Stimulated activated CD4-positive, alpha-beta T cell treated with anti-CD3 and anti-CD28 coated beads, Interleukin-15, amount 100 ng/mL, for 24 hours (primary cell): ENCODE results near the gene GTF2H4.

Source experiments
- DNase-seq: peaks from one replicate; pipeline ENCODE4 v3.0.0-alpha.2; 2020

GTF2H4 gene

DNA sequence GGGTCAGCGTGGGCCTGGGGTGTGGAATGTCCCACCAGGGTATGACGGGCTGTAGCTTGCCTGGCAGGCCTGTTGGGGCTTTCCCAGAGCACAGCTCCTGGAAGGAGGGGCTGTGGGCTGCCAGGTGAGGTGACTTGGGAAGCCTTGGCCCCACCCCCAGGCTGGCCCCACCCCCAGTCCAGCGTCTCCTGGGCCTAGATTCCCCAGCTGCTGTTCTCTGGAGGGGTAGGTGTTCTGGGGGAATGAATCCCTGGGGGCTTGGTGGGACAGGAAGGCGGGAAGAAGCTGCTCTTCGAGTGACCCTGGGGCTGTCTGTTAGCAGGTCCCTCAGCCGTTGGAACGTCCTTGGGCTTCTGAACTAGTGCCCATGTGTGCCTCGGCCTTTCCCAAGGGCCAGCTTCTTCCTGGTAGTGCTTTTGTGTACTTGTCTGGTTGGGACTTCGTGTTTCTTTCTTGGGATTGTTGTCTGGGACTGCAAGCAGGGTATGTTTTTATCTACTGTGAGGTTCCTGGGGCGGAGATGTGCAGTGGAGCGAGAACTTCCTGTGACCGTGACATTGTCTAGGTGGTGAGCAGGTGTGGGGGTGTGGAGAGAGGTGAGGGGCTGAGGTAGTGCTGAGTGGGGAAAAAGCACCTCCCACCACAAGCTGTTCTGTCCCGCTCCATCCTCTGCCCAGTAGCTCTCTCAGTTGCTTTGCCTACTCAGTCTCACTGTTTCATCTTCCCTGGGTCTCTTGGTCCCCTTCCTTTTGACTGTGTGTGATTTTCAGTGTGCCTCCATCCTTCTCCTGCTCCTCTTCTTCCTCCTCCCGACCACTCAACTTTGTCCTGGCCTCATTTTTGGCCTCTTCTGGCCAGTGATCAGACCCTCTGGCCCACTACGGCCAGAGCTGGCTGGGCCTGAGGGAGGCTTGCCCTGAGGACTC lies 25.0 kb upstream of the GTF2H4 start:
- peak; percentile 40 for DNase-seq

GRCh38 chr6:30883685-30884520 lies 24.1 kb upstream of the GTF2H4 start, which contains the start of gene DDR1:
DDR1 (plus strand) TSS chr6:30884519; CDS start chr6:30888730, 4,211 bp downstream.
- DNase-seq = peak; percentile 72

DNA sequence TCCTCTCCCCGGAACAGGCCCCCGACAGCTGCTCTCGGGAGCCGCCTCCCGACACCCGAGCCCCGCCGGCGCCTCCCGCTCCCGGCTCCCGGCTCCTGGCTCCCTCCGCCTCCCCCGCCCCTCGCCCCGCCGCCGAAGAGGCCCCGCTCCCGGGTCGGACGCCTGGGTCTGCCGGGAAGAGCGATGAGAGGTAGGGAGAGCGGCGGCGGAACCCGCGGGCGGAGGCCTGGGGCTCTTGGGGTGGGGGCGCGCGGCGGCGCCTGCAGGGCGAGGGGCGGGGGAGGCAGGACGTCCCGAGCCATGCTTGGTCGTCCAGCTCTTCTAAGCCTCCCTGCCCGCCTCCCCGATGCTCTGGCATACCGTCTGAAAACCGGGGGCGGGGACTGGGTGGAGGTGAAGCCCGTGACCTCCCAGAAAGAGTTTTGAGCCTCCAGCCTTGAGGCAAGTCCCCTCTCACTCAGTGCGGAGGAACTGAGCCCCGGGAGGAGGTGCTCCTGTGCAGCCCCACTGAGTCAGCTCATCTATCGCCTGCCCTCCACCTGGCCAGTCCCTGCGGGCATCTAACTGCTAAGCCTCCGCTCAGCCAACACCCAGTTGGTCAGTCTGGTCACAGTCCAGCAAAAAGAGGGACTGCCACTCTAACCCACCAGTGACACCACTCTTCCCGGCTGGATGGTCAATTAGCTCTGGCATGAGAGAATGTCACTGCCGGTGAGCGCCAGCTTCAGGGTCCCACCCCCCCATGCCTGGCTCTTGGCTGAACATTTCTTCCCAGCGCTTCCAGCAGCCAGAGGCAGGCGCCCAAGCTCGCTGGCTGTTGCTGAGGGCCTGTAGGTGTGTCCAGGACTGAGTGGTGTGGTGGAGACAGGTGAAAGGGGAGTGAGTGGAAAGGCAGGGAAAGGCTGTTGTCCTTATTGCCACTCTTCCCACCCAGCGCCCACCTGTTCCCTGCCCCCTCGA lies 23.2 kb upstream of the GTF2H4 start:
- DNase-seq = peak; percentile 70

- no peak for DNase-seq
These were observed 22.5 kb upstream of the GTF2H4 start for GRCh38 chr6:30885481-30885998.

- peak; percentile 46 for DNase-seq
These were observed 21.8 kb upstream of the GTF2H4 start for GRCh38 chr6:30885999-30886896.

- no peak for DNase-seq
These were observed 21.1 kb upstream of the GTF2H4 start for GRCh38 chr6:30886897-30887255.

DNA sequence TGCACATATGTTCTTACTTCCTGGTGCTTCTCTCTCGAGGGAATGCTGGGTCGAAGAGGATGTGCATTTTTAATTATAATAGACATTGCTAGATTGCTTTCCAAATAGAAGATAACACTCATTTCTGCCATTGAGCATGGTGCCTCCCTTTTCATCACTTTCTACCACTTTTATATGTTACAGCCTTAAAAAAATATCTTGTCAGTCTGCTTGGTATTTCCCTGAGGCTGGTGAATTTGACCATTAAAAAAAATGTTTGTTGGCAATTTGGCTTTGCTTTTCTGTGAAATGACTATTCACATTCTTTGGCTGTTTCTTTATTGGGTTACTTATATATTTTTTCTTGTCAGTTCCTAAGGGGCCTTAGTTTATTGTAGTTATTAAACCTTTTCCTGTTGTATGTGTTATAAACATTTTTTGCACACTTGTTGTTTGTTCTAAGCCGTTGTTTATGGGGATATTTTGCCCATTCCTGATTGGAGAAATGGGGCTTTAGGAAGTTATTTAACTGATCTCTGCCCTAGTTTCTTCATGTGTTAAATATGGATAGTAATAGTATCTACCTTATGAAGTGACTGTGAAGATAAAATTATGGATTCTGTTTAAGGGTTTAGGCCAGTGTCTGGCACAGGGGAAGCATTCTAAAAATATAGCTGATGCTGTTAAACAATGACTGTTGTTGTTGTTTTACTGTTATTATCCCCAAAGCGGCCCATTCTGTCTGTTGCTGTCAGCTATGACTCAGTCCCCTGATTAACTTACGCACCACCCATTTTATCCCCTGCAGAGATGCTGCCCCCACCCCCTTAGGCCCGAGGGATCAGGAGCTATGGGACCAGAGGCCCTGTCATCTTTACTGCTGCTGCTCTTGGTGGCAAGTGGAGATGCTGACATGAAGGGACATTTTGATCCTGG lies 19.8 kb upstream of the GTF2H4 start:
- no peak for DNase-seq

GRCh38 chr6:30888816-30889495 lies 19.1 kb upstream of the GTF2H4 start:
- no peak for DNase-seq

- DNase-seq = no peak
These were observed 18.5 kb upstream of the GTF2H4 start for GRCh38 chr6:30889496-30889885.

DNA sequence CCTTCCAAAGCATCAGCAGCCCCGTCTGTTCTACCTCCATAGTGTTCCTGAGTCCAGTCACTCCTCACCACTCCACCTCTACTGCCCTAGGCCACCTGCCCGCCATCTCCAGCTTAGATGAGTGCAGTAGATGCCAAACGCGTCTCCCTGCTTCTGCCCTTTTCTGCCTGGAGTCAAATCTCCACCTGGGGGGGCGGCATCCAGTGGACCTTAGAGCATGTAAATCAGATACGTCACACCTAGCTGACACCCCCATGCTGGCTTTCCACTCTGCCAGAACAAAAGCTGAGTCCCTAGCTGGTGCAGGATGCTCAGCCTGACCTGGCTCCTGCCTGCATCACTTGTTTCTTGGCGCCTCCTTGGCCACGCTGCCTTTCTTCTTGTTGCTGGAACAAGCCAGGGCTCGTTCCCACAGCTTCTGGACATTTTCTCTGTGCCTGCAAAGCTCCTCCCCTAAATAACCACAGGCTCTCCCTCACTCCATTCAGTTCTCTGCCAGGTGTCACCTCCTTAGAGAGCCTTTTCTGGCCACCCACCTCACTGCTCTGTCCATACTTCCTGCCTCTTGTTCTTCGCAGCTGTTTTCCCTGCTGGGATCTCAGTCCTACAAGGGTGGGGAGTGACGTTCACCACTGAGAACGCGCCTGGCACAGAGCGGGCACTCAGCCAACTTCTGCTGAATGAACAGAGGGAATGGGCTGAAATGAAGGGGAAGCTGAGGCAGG lies 17.9 kb upstream of the GTF2H4 start:
- no peak for DNase-seq

GRCh38 chr6:30890646-30891449 lies 17.2 kb upstream of the GTF2H4 start:
- DNase-seq = no peak

- DNase-seq = no peak
These were observed 16.6 kb upstream of the GTF2H4 start for GRCh38 chr6:30891450-30891723.

DNA sequence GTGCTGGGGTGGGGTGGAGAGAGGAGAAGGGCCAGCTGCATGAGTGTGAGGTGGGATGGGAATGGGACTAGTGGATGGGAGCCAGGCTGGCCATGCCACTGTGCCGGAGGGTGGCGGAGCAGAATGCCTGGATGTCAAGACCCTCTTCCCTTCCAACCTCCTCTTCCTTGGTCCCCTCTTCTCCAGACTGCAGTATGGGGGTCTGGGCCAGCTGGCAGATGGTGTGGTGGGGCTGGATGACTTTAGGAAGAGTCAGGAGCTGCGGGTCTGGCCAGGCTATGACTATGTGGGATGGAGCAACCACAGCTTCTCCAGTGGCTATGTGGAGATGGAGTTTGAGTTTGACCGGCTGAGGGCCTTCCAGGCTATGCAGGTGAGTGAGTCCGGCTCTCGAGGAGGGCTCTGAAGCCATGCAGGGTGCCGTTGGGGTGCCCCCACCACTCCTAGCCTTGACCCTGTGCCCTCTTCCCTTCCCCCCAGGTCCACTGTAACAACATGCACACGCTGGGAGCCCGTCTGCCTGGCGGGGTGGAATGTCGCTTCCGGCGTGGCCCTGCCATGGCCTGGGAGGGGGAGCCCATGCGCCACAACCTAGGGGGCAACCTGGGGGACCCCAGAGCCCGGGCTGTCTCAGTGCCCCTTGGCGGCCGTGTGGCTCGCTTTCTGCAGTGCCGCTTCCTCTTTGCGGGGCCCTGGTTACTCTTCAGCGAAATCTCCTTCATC lies 16.0 kb upstream of the GTF2H4 start:
- no peak for DNase-seq

- no peak for DNase-seq
These were observed 14.9 kb upstream of the GTF2H4 start for GRCh38 chr6:30893001-30893591.

DNA sequence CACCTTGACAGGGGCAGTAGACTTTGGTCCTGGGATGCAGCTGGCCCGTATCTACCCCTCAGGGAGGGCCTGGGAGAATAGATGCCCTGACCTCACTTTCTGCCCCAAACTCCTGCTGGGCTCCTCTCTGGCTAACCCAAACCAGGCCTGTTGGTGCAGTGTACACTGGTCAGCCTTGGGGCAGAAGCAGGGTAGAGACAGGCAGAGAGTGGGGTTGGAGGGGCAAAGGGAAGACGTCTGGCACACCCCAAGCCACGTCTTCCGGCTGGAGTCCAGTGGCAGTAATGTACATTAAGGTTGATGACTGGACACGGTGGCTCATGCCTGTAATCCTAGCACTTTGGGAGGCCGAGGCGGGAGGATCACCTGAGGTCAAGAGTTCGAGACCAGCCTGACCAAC lies 14.3 kb upstream of the GTF2H4 start:
- no peak for DNase-seq

- DNase-seq = no peak
These were observed 13.6 kb upstream of the GTF2H4 start for GRCh38 chr6:30894381-30894780.

GRCh38 chr6:30894935-30895334 lies 13.1 kb upstream of the GTF2H4 start:
- DNase-seq = no peak
